ENCODE data around the gene ITPA. TPM values are rescaled to one million over a fixed set of nuclear protein-coding genes. Genes with fewer than 3 reads are reported as not detected.

ITPA gene
- total and polyA plus RNA-seq, 2 of the 13 experiments (the other 11 are each of a cell fraction or from before 2014, with no cell fraction given): 60.1 to 103 TPM

- peak; percentile 30; the same call in 1 of the 2 replicates for TF ChIP-seq ZNF205 (CRISPR knock-in tag; IDR thresholded peaks at IDR 0.05)
- TF ChIP-seq, protein P1, sequence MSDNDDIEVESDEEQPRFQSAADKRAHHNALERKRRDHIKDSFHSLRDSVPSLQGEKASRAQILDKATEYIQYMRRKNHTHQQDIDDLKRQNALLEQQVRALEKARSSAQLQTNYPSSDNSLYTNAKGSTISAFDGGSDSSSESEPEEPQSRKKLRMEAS (IDR thresholded peaks at IDR 0.05): peak; percentile 35
- no peak for TF ChIP-seq NFIC (IDR thresholded peaks at IDR 0.05; ENCODE audit: low read length)
- no peak for TF ChIP-seq MTF1 (CRISPR knock-in tag; IDR thresholded peaks at IDR 0.05)
- peak; percentile 24 for TF ChIP-seq XRCC5 (optimal IDR thresholded peaks at IDR 0.05; ENCODE audit: low read length)
- 0 out of 2 replicates have a peak, but pooled peaks have one; percentile 46 for TF ChIP-seq FOXC1 (CRISPR knock-in tag; IDR thresholded peaks at IDR 0.05; ENCODE audit: borderline replicate concordance)
- no peak for TF ChIP-seq HOXA3 (CRISPR knock-in tag; IDR thresholded peaks at IDR 0.05)
- peak; percentile 31 for TF ChIP-seq SALL1 (CRISPR knock-in tag; IDR thresholded peaks at IDR 0.05)
- no peak for TF ChIP-seq KAT2B (IDR thresholded peaks at IDR 0.05; ENCODE audit: borderline replicate concordance, low read depth, low read length)
- 0 out of 2 replicates have a peak, but pooled peaks have one; percentile 31 for TF ChIP-seq ZFP90 (CRISPR knock-in tag; IDR thresholded peaks at IDR 0.05; ENCODE audit: borderline replicate concordance)
- TF ChIP-seq TSC22D2 (CRISPR knock-in tag; IDR thresholded peaks at IDR 0.05; ENCODE audit: borderline replicate concordance): peak; percentile 57; the same call in 1 of the 2 replicates
- TF ChIP-seq POLR2AphosphoS2 (IDR thresholded peaks at IDR 0.05; ENCODE audit: low read depth, low read length): 0 out of 2 replicates have a peak, but pooled peaks have one; percentile 32
- TF ChIP-seq SP4 (CRISPR knock-in tag; IDR thresholded peaks at IDR 0.05): peak; percentile 56; the same call in 1 of the 2 replicates
- peak; percentile 6; the same call in 1 of the 2 replicates for TF ChIP-seq ZNF792 (CRISPR knock-in tag; IDR thresholded peaks at IDR 0.05)
- no peak for TF ChIP-seq NR2F1 (CRISPR knock-in tag; IDR thresholded peaks at IDR 0.05)
Observed at GRCh38 chr20:3162080-3162611, 47.2 kb upstream of the ITPA start (continued).

Measured in HepG2 (cell line).